DND-41 (cell line): ENCODE data around the gene FAIM.

ENCODE experiments used
- EZH2 ChIP-seq: IDR thresholded peaks from 3 replicates; pipeline ENCODE4 v1.6.1; 2012; ENCODE audit warnings: borderline replicate concordance, low read depth, mild to moderate bottlenecking, moderate library complexity, low read length, inconsistent platforms; ENCODE audit not compliant: severe bottlenecking
- TF ChIP-seq, protein P1 (sequence below): IDR thresholded peaks from 2 replicates; pipeline ENCODE4 v1.5.1; 2012; ENCODE audit warnings: borderline replicate concordance, low read length, moderate library complexity, mild to moderate bottlenecking; ENCODE audit not compliant: poor library complexity, severe bottlenecking; ENCODE audit errors: extremely low read depth

DNA sequence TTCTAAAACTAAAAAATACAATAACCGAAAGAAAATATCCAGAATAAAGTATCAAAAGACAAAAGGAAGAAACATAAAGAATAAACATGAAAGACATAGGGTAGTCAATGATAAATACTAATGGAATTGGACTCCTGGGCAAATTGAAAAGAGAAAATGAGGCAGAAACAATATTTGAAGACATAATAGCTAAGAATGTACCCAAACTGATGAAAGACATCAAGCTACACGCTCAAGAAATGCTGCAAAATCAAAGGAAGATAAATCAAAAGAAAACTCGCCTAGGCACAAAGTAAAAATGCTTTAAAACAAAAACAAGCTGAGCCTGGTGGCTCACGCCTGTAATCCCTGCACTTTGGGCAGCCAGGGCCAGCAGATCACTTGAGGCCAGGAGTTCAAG lies 49.4 kb upstream of the FAIM start:
- TF ChIP-seq, protein P1, sequence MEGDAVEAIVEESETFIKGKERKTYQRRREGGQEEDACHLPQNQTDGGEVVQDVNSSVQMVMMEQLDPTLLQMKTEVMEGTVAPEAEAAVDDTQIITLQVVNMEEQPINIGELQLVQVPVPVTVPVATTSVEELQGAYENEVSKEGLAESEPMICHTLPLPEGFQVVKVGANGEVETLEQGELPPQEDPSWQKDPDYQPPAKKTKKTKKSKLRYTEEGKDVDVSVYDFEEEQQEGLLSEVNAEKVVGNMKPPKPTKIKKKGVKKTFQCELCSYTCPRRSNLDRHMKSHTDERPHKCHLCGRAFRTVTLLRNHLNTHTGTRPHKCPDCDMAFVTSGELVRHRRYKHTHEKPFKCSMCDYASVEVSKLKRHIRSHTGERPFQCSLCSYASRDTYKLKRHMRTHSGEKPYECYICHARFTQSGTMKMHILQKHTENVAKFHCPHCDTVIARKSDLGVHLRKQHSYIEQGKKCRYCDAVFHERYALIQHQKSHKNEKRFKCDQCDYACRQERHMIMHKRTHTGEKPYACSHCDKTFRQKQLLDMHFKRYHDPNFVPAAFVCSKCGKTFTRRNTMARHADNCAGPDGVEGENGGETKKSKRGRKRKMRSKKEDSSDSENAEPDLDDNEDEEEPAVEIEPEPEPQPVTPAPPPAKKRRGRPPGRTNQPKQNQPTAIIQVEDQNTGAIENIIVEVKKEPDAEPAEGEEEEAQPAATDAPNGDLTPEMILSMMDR, result no peak
- TF ChIP-seq EZH2, result no peak
